ENCODE data around the gene TRIM62.

Gene TRIM62

GRCh38 chr1:33180226-33180910, 1.5 kb downstream of the TRIM62 start:
- DNase-seq (ENCODE audit: low read depth): no peak

- no peak for DNase-seq (ENCODE audit: low read depth)
Observed at GRCh38 chr1:33178836-33179439, 2.9 kb downstream of the TRIM62 start.

- no peak for DNase-seq (ENCODE audit: low read depth)
Observed at GRCh38 chr1:33177996-33178540, 3.8 kb downstream of the TRIM62 start.

GRCh38 chr1:33176887-33177286, 5.0 kb downstream of the TRIM62 start:
- no peak for DNase-seq (ENCODE audit: low read depth)

GRCh38 chr1:33176362-33176850, 5.4 kb downstream of the TRIM62 start:
- no peak for DNase-seq (ENCODE audit: low read depth)

GRCh38 chr1:33175865-33176264, 6.0 kb downstream of the TRIM62 start:
- no peak for DNase-seq (ENCODE audit: low read depth)

GRCh38 chr1:33173091-33173490, 8.8 kb downstream of the TRIM62 start:
- DNase-seq (ENCODE audit: low read depth): no peak

GRCh38 chr1:33171977-33172813, 9.6 kb downstream of the TRIM62 start:
- no peak for DNase-seq (ENCODE audit: low read depth)

GRCh38 chr1:33170351-33171274, 11.2 kb downstream of the TRIM62 start:
- no peak for DNase-seq (ENCODE audit: low read depth)

- no peak for DNase-seq (ENCODE audit: low read depth)
Observed at GRCh38 chr1:33169290-33170055, 12.4 kb downstream of the TRIM62 start.

- DNase-seq (ENCODE audit: low read depth): no peak
Observed at GRCh38 chr1:33168556-33169289, 13.1 kb downstream of the TRIM62 start.

GRCh38 chr1:33167650-33168447, 14.0 kb downstream of the TRIM62 start:
- no peak for DNase-seq (ENCODE audit: low read depth)

- no peak for DNase-seq (ENCODE audit: low read depth)
Observed at GRCh38 chr1:33165809-33166208, 16.0 kb downstream of the TRIM62 start.

GRCh38 chr1:33165209-33165608, 16.6 kb downstream of the TRIM62 start:
- no peak for DNase-seq (ENCODE audit: low read depth)

GRCh38 chr1:33163621-33164519, 18.0 kb downstream of the TRIM62 start:
- DNase-seq (ENCODE audit: low read depth): no peak

GRCh38 chr1:33162141-33162540, 19.7 kb downstream of the TRIM62 start:
- no peak for DNase-seq (ENCODE audit: low read depth)

- no peak for DNase-seq (ENCODE audit: low read depth)
Observed at GRCh38 chr1:33161061-33161681, 20.7 kb downstream of the TRIM62 start.

GRCh38 chr1:33159577-33159976, 22.3 kb downstream of the TRIM62 start:
- no peak for DNase-seq (ENCODE audit: low read depth)
